ENCODE measurements around the gene PLCL2.

DNA sequence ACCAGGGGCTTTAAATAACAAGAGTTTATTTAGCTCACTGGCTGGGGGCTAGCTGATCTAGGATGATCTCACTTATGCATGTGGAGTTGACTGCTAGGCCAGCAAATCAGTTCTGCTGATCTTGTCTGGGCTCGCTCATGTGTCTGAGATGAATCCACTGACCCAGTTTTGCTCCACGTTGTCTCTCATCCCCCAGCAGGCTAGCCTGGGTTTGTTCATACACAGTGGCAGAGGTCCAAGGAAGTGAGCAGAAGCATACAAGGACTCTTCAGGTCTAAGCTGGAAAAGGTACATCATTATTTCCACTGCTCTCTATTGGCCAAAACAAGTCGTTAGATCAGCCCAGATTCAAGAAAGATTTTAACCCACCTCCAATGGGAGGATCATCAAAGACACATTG lies 238.0 kb downstream of the PLCL2 start:
- no peak for TF ChIP-seq EZH2 (IDR thresholded peaks at IDR 0.05; ENCODE audit: borderline replicate concordance, low read length)
- TF ChIP-seq, protein P1, sequence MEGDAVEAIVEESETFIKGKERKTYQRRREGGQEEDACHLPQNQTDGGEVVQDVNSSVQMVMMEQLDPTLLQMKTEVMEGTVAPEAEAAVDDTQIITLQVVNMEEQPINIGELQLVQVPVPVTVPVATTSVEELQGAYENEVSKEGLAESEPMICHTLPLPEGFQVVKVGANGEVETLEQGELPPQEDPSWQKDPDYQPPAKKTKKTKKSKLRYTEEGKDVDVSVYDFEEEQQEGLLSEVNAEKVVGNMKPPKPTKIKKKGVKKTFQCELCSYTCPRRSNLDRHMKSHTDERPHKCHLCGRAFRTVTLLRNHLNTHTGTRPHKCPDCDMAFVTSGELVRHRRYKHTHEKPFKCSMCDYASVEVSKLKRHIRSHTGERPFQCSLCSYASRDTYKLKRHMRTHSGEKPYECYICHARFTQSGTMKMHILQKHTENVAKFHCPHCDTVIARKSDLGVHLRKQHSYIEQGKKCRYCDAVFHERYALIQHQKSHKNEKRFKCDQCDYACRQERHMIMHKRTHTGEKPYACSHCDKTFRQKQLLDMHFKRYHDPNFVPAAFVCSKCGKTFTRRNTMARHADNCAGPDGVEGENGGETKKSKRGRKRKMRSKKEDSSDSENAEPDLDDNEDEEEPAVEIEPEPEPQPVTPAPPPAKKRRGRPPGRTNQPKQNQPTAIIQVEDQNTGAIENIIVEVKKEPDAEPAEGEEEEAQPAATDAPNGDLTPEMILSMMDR (IDR thresholded peaks at IDR 0.05; ENCODE audit: low read length): no peak

Data from OCI-LY1 (cell line).